VCaP (cell line): ENCODE data around the gene SPOCK2.

Source experiments
- H3K27ac ChIP-seq: fragments of 450-650 bp; 2 replicates; pipeline ENCODE4 v1.5.1; 2017
- TF ChIP-seq, protein P1 (sequence below): fragments of 450-650 bp; conservative IDR thresholded peaks from 2 replicates; pipeline ENCODE4 v1.5.1; 2017; ENCODE audit warnings: mild to moderate bottlenecking, moderate library complexity

The SPOCK2 gene

GRCh38 chr10:72067463-72068125, 20.8 kb downstream of the SPOCK2 start:
- H3K27ac ChIP-seq = no peak overlapping the region
- TF ChIP-seq, protein P1, sequence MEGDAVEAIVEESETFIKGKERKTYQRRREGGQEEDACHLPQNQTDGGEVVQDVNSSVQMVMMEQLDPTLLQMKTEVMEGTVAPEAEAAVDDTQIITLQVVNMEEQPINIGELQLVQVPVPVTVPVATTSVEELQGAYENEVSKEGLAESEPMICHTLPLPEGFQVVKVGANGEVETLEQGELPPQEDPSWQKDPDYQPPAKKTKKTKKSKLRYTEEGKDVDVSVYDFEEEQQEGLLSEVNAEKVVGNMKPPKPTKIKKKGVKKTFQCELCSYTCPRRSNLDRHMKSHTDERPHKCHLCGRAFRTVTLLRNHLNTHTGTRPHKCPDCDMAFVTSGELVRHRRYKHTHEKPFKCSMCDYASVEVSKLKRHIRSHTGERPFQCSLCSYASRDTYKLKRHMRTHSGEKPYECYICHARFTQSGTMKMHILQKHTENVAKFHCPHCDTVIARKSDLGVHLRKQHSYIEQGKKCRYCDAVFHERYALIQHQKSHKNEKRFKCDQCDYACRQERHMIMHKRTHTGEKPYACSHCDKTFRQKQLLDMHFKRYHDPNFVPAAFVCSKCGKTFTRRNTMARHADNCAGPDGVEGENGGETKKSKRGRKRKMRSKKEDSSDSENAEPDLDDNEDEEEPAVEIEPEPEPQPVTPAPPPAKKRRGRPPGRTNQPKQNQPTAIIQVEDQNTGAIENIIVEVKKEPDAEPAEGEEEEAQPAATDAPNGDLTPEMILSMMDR = no peak

- no peak overlapping the region for H3K27ac ChIP-seq
- TF ChIP-seq, protein P1 = no peak
Measured at GRCh38 chr10:72066318-72067284, 21.8 kb downstream of the SPOCK2 start.

GRCh38 chr10:72065439-72066025, 22.8 kb downstream of the SPOCK2 start:
- TF ChIP-seq, protein P1 = no peak
- H3K27ac ChIP-seq = no peak overlapping the region

DNA sequence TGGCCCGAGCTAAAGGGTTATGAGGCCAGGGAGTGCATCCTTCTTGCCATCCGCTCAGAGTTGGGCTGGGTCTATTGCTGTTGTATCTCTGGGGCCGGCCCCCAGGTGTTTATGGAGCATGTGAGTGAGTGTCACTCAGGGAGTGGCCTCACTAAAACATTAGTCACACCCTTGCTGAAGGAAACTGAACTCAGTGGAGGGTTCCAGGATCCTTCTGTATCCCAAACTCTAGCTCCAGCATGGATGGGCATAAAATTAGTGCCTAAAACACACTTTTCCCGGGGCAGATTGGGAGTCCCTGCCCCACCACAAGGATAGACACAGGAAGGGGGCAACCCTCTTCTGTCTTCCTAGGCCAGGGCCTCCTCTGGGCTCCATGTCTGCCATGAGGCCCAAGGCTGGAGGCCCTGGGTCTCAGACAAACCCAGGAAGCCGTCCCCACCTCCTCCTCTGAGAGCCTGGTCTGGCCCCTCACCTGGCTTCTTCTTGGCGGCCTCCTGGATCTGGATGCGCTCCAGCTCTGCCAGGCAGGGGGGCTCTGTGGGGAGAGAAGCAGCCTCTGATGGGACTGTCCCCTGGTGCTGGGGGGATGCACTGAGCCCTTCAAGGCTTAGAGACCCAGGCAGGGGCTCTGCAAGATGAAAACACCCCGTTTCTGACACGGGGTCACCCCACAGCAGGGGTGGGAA, 24.5 kb downstream of the SPOCK2 start:
- TF ChIP-seq, protein P1 = no peak
- H3K27ac ChIP-seq = no peak overlapping the region

- H3K27ac ChIP-seq = no peak overlapping the region
- TF ChIP-seq, protein P1 = no peak
Measured at GRCh38 chr10:72062832-72063702, 25.3 kb downstream of the SPOCK2 start.

DNA sequence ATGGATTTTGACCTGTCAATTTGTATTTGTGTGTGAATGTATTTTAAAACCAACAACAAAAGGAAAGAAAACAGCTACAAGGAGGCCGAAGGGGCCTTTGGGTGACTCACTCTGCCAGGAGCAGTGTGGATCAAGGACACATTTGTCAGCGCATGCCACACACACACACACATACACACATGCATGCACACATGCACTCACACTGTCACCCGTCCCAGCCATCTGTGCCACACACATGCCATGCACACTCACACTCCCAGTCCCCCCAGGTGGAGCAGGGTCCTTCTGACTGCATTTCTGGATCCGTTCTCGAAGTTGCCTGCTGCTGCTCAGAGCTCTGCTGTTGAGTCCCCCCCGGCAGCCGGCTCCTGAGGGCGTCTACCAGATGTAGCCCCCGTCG, 26.0 kb downstream of the SPOCK2 start:
- TF ChIP-seq, protein P1 = no peak
- no peak overlapping the region for H3K27ac ChIP-seq
